GM23338 (cell line): ENCODE measurements around the gene ATP9B.

ENCODE experiments used
- CTCF ChIP-seq, 2 experiments: fragments of 200-600 bp in 1 of 2; sonication (generic) in 1 of 2; conservative IDR thresholded peaks; 2 replicates each; pipeline versions ENCODE4 v1.5.1 to v1.6.1; 2016 to 2017; ENCODE audit warnings: antibody characterized with exemption in 2 of 2, low read depth in 2 of 2, mild to moderate bottlenecking in 2 of 2, moderate library complexity in 1 of 2
- EZH2phosphoT487 ChIP-seq: fragments of 200-600 bp; sonication (generic); IDR thresholded peaks from one replicate; pipeline ENCODE4 v1.8.1; 2018; ENCODE audit warnings: antibody characterized with exemption; ENCODE audit not compliant: unreplicated experiment

- TF ChIP-seq EZH2phosphoT487 (no peak), CTCF (conservative IDR thresholded peaks at IDR 0.05; ENCODE audit: low read depth in 2 of 2) (no peak)
These were observed 137.2 kb downstream of the ATP9B start for GRCh38 chr18:79206444-79206843.
